Psoas muscle (tissue), 8 donors: ENCODE measurements around the gene AATK. TPM values are rescaled to one million over a fixed set of nuclear protein-coding genes. Genes with fewer than 3 reads are reported as not detected.

Source experiments
- ATAC-seq, 4 donors: fragments of 200-7000 bp; cut with Tn5 transposase; one replicate each; pipeline ENCODE4 v1.9.1; 2020; ENCODE audit warnings: moderate library complexity in 3 of 4, mild to moderate bottlenecking in 2 of 4
- DNase-seq, 2 donors: peaks; one replicate each; pipeline ENCODE4 v3.0.0-alpha.2; 2020
- H3K27ac ChIP-seq: fragments of 200-600 bp; one replicate; pipeline ENCODE4 v1.8.0; 2022
- H3K27me3 ChIP-seq, 3 donors: fragments of 200-600 bp in 1 of 3; one replicate each; pipeline versions ENCODE4 v1.6.1 to v1.8.0; 2013 to 2022; ENCODE audit warnings: low read length in 2 of 3, mild to moderate bottlenecking in 2 of 3, moderate library complexity in 1 of 3; ENCODE audit not compliant: insufficient read depth in 3 of 3
- H3K36me3 ChIP-seq, 2 donors: fragments of 200-600 bp in 1 of 2; one replicate each; pipeline versions ENCODE4 v1.6.1 to v1.8.0; 2013 to 2022; ENCODE audit warnings: low read depth in 1 of 2, mild to moderate bottlenecking in 1 of 2, moderate library complexity in 1 of 2; ENCODE audit not compliant: insufficient read depth in 1 of 2
- H3K4me1 ChIP-seq: fragments of 200-600 bp; one replicate; pipeline ENCODE4 v1.8.0; 2022
- H3K4me3 ChIP-seq: fragments of 200-600 bp; one replicate; pipeline ENCODE4 v1.8.0; 2022; ENCODE audit warnings: mild to moderate bottlenecking
- H3K9me3 ChIP-seq: fragments of 200-600 bp; one replicate; pipeline ENCODE4 v1.8.0; 2022
- CTCF ChIP-seq: fragments of 200-600 bp; IDR thresholded peaks from one replicate; pipeline ENCODE4 v1.8.0; 2022; ENCODE audit warnings: antibody characterized with exemption
- WGBS, 3 donors: extraction: QIAGEN DNeasy Blood & Tissue Kit; methylation state at CpG; one replicate each; pipeline versions ENCODE4 v1.1.6 to v1.1.7; 2013; 5-methylcytosine and 5-hydroxymethylcytosine counted together
- intact Hi-C, 2 donors: fragments of 100-400 bp; cut with DNase I; formaldehyde crosslinking; loops; one replicate each; pipeline versions ENCODE4 v1.11.0 to v1.14.2; 2022
- polyA plus RNA-seq, 3 donors: library from polyadenylated mRNA; stranded (reverse); fragments of 200-250 nt; gene quantifications; one replicate each; pipeline ENCODE4 v1.2.3, GENCODE V29; 2013
- total RNA-seq, 4 donors: library from RNA; stranded (reverse); fragmentation: NEBNext Ultra II Directional in 2 of 4; extraction: Animal tissue kit (Norgen Biotek cat#: 25700) in 2 of 4; gene quantifications; one replicate each; pipeline versions ENCODE4 v1.2.1 to v1.2.4, GENCODE V29; 2021 to 2023
- donor health status: healthy with polysubstance abuse.
- donor health status: DM: no; HTN: no; CAD: no; lungs with moderate emphysema.
- donor health status: Bipolar disorder and iron deficiency.
- donor health status: healthy.
- donor health status: DM: yes; HTN: yes; CAD: no.
- donor health status: DM: no; HTN: no; CAD: no.
- donor health status: DM: no; HTN: no; CAD: no.
- donor health status: DM: yes; HTN: yes; CAD: no.

AATK gene
- total and polyA plus RNA-seq, 7 donors = 0.21 to 1.8 (median 1.0) TPM

- WGBS, 3 donors = 83 to 88% (median 86%) methylated on average over 17 of the region's 17 CpGs
- Histone ChIP-seq H3K27ac (no peak overlapping the region), H3K27me3 (peaks cover 0 to 2% (median 0%) of the 10 kb centered on the region in 3 donors), H3K36me3 (no peaks in the 10 kb centered on the region), H3K4me1 (peaks cover 6% of the 10 kb centered on the region), H3K4me3 (no peak overlapping the region), H3K9me3 (no peaks in the 10 kb centered on the region)
- ATAC-seq = no peak
- no peak for DNase-seq
- TF ChIP-seq CTCF = no peak
- intact Hi-C loops = loop anchor here (5.0 to 10.0 kb wide), 3 partner anchors 58 to 393 kb away; no protein-coding TSS in a partner anchor
Measured at GRCh38 chr17:81143717-81144422, 22.2 kb downstream of the AATK start.

GRCh38 chr17:81143200-81143527 lies 22.9 kb downstream of the AATK start:
- Histone ChIP-seq H3K4me1 (peaks cover 6% of the 10 kb centered on the region), H3K27me3 (no peaks in the 10 kb centered on the region), H3K4me3 (peak overlapping the region; percentile 22), H3K27ac (no peak overlapping the region), H3K9me3 (no peaks in the 10 kb centered on the region), H3K36me3 (no peaks in the 10 kb centered on the region)
- WGBS, 3 donors = 47 to 53% (median 47%) methylated on average over 8 to 11 of the region's 11 CpGs
- DNase-seq (no peak), ATAC-seq (peak; percentile 21 to 29 (median 24))
- no peak for TF ChIP-seq CTCF
- intact Hi-C loops = loop anchor here (5.0 to 10.0 kb wide), 3 partner anchors 59 to 394 kb away; no protein-coding TSS in a partner anchor

- H3K36me3 ChIP-seq = no peaks in the 10 kb centered on the region
- DNase-seq (peak; percentile 81 to 90), ATAC-seq (peak; percentile 90 to 98 (median 96))
- WGBS, 3 donors = 26 to 35% (median 34%) methylated on average over 25 of the region's 25 CpGs
- no peaks in the 10 kb centered on the region for H3K27me3 ChIP-seq
- H3K27ac ChIP-seq = no peak overlapping the region
- peak overlapping the region; percentile 22 for H3K4me3 ChIP-seq
- H3K4me1 ChIP-seq = peaks cover 6% of the 10 kb centered on the region
- intact Hi-C loops = loop anchor here (1.0 to 10.0 kb wide), 5 partner anchors 60 to 395 kb away; no protein-coding TSS in a partner anchor
- peak; percentile 67 for TF ChIP-seq CTCF
- no peaks in the 10 kb centered on the region for H3K9me3 ChIP-seq
Measured at GRCh38 chr17:81142301-81143199, 23.5 kb downstream of the AATK start.

- 88 to 96% (median 94%) methylated on average over 21 to 37 of the region's 37 CpGs for WGBS, 3 donors
- intact Hi-C loops = loop anchor here (5.0 to 10.0 kb wide), 3 partner anchors 62 to 397 kb away; no protein-coding TSS in a partner anchor
- no peak for TF ChIP-seq CTCF
Measured at GRCh38 chr17:81140695-81141094, 25.3 kb downstream of the AATK start.

More at GRCh38 chr17:81140695-81141094, 25.3 kb downstream of the AATK start:
- Histone ChIP-seq H3K4me3 (no peak overlapping the region), H3K36me3 (no peaks in the 10 kb centered on the region), H3K4me1 (peaks cover 6% of the 10 kb centered on the region), H3K27me3 (no peaks in the 10 kb centered on the region), H3K27ac (no peak overlapping the region), H3K9me3 (no peaks in the 10 kb centered on the region)
- ATAC-seq = no peak
- DNase-seq = no peak
